OCI-LY7 (cell line): ENCODE data around the gene ADAM22. TPM values are rescaled to one million over a fixed set of nuclear protein-coding genes. Genes with fewer than 3 reads are reported as not detected.

Experiments used
- BruUV-seq: library from RNA; stranded (reverse); fragments of 400-500 nt; replicated peaks from 2 replicates; lab custom pipeline; 2021; lab: Mats Ljungman, UMichigan
- CTCF ChIA-PET: fragments of 300-600 bp; sonication (Branson Sonifier 250); formaldehyde crosslinking; loops from one replicate; lab custom pipeline; 2022; ENCODE audit warnings: antibody characterized with exemption; ENCODE audit not compliant: unreplicated experiment; lab: Charles Lee
- POLR2A ChIA-PET: fragments of 300-600 bp; sonication (Branson Sonifier 250); formaldehyde crosslinking; loops from one replicate; lab custom pipeline; 2022; ENCODE audit warnings: antibody characterized with exemption; lab: Charles Lee
- DNase-seq: peaks from one replicate; pipeline ENCODE4 v3.0.0-alpha.2; 2015; ENCODE audit warnings: low spot score
- H2AFZ ChIP-seq: fragments of 200-600 bp; sonication (generic), shearing (Covaris generic); 2 replicates; pipeline ENCODE4 v1.6.1; 2014; ENCODE audit warnings: mild to moderate bottlenecking, antibody characterized with exemption, low read length, moderate library complexity
- H3K27ac ChIP-seq: fragments of 200-600 bp; sonication (generic); 2 replicates; pipeline ENCODE4 v1.5.1; 2014; ENCODE audit warnings: mixed run types, low read depth, mild to moderate bottlenecking, moderate library complexity, low read length, inconsistent platforms; ENCODE audit not compliant: poor library complexity, severe bottlenecking
- H3K36me3 ChIP-seq: fragments of 200-600 bp; sonication (generic); 2 replicates; pipeline ENCODE4 v1.6.1; 2014; ENCODE audit warnings: mild to moderate bottlenecking, antibody characterized with exemption, low read length, moderate library complexity, mixed read lengths; ENCODE audit not compliant: insufficient read depth
- H3K4me1 ChIP-seq: fragments of 200-600 bp; sonication (generic); 2 replicates; pipeline ENCODE4 v1.5.1; 2014; ENCODE audit warnings: mild to moderate bottlenecking, low read length; ENCODE audit not compliant: insufficient read depth, poor library complexity, severe bottlenecking
- H3K4me2 ChIP-seq: fragments of 200-600 bp; sonication (generic); 2 replicates; pipeline ENCODE4 v1.6.1; 2014; ENCODE audit warnings: mild to moderate bottlenecking, low read length
- H3K4me3 ChIP-seq: fragments of 200-600 bp; sonication (generic); 2 replicates; pipeline ENCODE4 v1.5.1; 2014; ENCODE audit warnings: mild to moderate bottlenecking, low read depth, low read length; ENCODE audit not compliant: poor library complexity, severe bottlenecking
- H3K79me2 ChIP-seq: fragments of 200-600 bp; sonication (generic); 2 replicates; pipeline ENCODE4 v1.6.1; 2016; ENCODE audit warnings: low read depth, mild to moderate bottlenecking, low read length, moderate library complexity, mixed read lengths; ENCODE audit not compliant: insufficient read depth
- H3K9me2 ChIP-seq: fragments of 200-600 bp; sonication (generic); 2 replicates; pipeline ENCODE4 v1.6.1; 2016; ENCODE audit warnings: mild to moderate bottlenecking, low read length, mixed read lengths; ENCODE audit not compliant: insufficient read depth
- H3K9me3 ChIP-seq: fragments of 200-600 bp; sonication (generic); 2 replicates; pipeline ENCODE4 v1.6.1; 2014; ENCODE audit warnings: mild to moderate bottlenecking, mixed run types, low read length, mixed read lengths
- H4K20me1 ChIP-seq: fragments of 200-600 bp; sonication (generic); 2 replicates; pipeline ENCODE4 v1.6.1; 2014; ENCODE audit warnings: mild to moderate bottlenecking, antibody characterized with exemption, low read length, moderate library complexity, mixed read lengths; ENCODE audit not compliant: insufficient read depth
- EZH2phosphoT487 ChIP-seq: fragments of 200-600 bp; sonication (generic); IDR thresholded peaks from 2 replicates; pipeline ENCODE4 v1.6.1; 2018; ENCODE audit warnings: low read depth, borderline replicate concordance, mild to moderate bottlenecking, mixed run types, antibody characterized with exemption, low read length, moderate library complexity, mixed read lengths
- intact Hi-C: fragments of 100-400 bp; cut with micrococcal nuclease; formaldehyde crosslinking; loops from one replicate; pipeline ENCODE4 v1.10.0; 2022; ENCODE audit not compliant: unreplicated experiment
- total RNA-seq, 2 experiments: library from RNA; depleted of rRNA in 1 of 2; stranded (reverse); fragments of >200 nt in 1 of 2; shearing (Covaris generic) in 1 of 2; gene quantifications; 2 replicates each; pipeline ENCODE4 v1.2.3, GENCODE V29; 2014 to 2022
- TF ChIP-seq, protein P1 (sequence below): fragments of 200-600 bp; sonication (generic); conservative IDR thresholded peaks from 2 replicates; pipeline ENCODE4 v1.5.1; 2014; ENCODE audit warnings: mild to moderate bottlenecking, antibody characterized with exemption, low read length, moderate library complexity, mixed read lengths

ADAM22 gene
- total RNA-seq, 2 experiments from 2014 or later: 12.0 to 13.6 TPM

GRCh38 chr7:88147341-88147740 is 213.3 kb downstream of the ADAM22 start:
- H3K4me2 ChIP-seq: no peak overlapping the region
- H3K79me2 ChIP-seq: no peaks in the 10 kb centered on the region
- no TSS peak for BruUV-seq
- no peak overlapping the region for H3K27ac ChIP-seq
- H3K9me2 ChIP-seq: no peaks in the 10 kb centered on the region
- intact Hi-C loops: no loop called here
- no peak for TF ChIP-seq EZH2phosphoT487
- TF ChIP-seq, protein P1, sequence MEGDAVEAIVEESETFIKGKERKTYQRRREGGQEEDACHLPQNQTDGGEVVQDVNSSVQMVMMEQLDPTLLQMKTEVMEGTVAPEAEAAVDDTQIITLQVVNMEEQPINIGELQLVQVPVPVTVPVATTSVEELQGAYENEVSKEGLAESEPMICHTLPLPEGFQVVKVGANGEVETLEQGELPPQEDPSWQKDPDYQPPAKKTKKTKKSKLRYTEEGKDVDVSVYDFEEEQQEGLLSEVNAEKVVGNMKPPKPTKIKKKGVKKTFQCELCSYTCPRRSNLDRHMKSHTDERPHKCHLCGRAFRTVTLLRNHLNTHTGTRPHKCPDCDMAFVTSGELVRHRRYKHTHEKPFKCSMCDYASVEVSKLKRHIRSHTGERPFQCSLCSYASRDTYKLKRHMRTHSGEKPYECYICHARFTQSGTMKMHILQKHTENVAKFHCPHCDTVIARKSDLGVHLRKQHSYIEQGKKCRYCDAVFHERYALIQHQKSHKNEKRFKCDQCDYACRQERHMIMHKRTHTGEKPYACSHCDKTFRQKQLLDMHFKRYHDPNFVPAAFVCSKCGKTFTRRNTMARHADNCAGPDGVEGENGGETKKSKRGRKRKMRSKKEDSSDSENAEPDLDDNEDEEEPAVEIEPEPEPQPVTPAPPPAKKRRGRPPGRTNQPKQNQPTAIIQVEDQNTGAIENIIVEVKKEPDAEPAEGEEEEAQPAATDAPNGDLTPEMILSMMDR: no peak
- H3K36me3 ChIP-seq: no peaks in the 10 kb centered on the region
- H3K4me3 ChIP-seq: no peak overlapping the region
- no peaks in the 10 kb centered on the region for H3K9me3 ChIP-seq
- CTCF ChIA-PET: no interaction called here
- DNase-seq: no peak
- no peak overlapping the region for H2AFZ ChIP-seq
- H3K4me1 ChIP-seq: no peaks in the 10 kb centered on the region
- H4K20me1 ChIP-seq: no peaks in the 10 kb centered on the region
- POLR2A ChIA-PET: no interaction called here

DNA sequence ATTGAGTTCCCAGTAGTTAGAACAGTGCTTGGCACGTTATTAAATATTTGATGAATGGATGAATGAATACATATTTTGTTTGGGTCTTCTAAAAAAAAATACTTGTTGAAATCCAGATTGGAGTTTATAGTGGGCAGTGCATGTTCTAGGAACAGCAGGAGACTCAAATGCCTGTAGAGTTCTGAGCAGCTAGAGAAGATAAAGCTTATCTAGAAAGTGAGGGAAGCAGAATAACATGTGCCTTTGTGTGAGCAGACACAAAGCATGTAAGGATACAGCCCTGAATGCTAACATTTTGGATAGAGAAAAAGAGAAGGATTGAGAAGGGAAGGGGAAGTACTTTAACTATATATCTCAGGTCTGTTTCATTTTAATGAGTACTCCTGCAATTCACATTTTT is 213.9 kb downstream of the ADAM22 start:
- no peak overlapping the region for H2AFZ ChIP-seq
- no TSS peak for BruUV-seq
- CTCF ChIA-PET: no interaction called here
- TF ChIP-seq, protein P1: no peak
- no peak for TF ChIP-seq EZH2phosphoT487
- DNase-seq: no peak
- POLR2A ChIA-PET: no interaction called here
- H3K4me1 ChIP-seq: no peaks in the 10 kb centered on the region
- intact Hi-C loops: no loop called here
- no peaks in the 10 kb centered on the region for H3K9me3 ChIP-seq
- H3K79me2 ChIP-seq: no peaks in the 10 kb centered on the region
- H3K4me2 ChIP-seq: no peak overlapping the region
- H3K4me3 ChIP-seq: no peak overlapping the region
- no peaks in the 10 kb centered on the region for H3K9me2 ChIP-seq
- H3K27ac ChIP-seq: no peak overlapping the region
- H3K36me3 ChIP-seq: no peaks in the 10 kb centered on the region
- no peaks in the 10 kb centered on the region for H4K20me1 ChIP-seq

GRCh38 chr7:88150033-88150432 is 216.0 kb downstream of the ADAM22 start:
- H3K79me2 ChIP-seq: no peaks in the 10 kb centered on the region
- H3K27ac ChIP-seq: no peak overlapping the region
- H3K9me2 ChIP-seq: no peaks in the 10 kb centered on the region
- POLR2A ChIA-PET: interaction anchor here (0.6 to 1.8 kb wide), 3 partner anchors 9 to 19 kb away, joined by 3 to 4 read pairs (median 4); no protein-coding TSS in a partner anchor
- no peaks in the 10 kb centered on the region for H4K20me1 ChIP-seq
- no TSS peak for BruUV-seq
- CTCF ChIA-PET: no interaction called here
- no peaks in the 10 kb centered on the region for H3K4me1 ChIP-seq
- no peaks in the 10 kb centered on the region for H3K9me3 ChIP-seq
- H3K36me3 ChIP-seq: no peaks in the 10 kb centered on the region; the same call in 1 of the 2 replicates
- H3K4me2 ChIP-seq: no peak overlapping the region
- no peak for DNase-seq
- TF ChIP-seq, protein P1: no peak
- no peak for TF ChIP-seq EZH2phosphoT487
- intact Hi-C loops: no loop called here
- H2AFZ ChIP-seq: no peak overlapping the region
- H3K4me3 ChIP-seq: no peak overlapping the region
